ENCODE results near the gene PAPPA2.
A peak's percentile ranks its signal among the peaks of the same experiment; 100 is the strongest.
"Not testable (repeated sequence)": the region's sequence is repeated elsewhere in the genome, so short reads cannot be mapped to it uniquely, and the experiment has no call there.

Gene PAPPA2

GRCh38 chr1:176604461-176604860 lies 141.5 kb downstream of the PAPPA2 start:
- no peak for DNase-seq (ENCODE audit: low spot score)

DNA sequence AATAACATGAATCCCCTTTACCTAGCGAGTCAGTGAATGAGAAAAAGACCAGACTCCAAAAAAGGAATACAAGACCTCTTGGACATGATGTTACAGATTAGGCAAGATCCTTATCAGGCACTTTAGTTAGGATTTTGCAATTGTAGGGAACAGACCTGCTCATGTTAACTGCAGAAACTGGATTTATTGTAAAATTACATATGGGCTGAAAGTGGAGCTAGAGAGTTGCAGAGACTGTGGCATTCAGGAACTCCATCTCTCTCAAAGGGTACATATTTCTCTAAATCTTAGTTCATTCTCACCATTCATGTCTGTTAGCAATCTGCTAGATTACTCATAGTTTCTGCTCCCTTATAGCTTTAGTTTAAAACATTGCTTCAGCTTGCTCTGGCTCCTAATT lies 142.2 kb downstream of the PAPPA2 start:
- DNase-seq (ENCODE audit: low spot score), result no peak

- no peak for DNase-seq (ENCODE audit: low spot score)
Observed at GRCh38 chr1:176609556-176610408, 146.8 kb downstream of the PAPPA2 start.

DNA sequence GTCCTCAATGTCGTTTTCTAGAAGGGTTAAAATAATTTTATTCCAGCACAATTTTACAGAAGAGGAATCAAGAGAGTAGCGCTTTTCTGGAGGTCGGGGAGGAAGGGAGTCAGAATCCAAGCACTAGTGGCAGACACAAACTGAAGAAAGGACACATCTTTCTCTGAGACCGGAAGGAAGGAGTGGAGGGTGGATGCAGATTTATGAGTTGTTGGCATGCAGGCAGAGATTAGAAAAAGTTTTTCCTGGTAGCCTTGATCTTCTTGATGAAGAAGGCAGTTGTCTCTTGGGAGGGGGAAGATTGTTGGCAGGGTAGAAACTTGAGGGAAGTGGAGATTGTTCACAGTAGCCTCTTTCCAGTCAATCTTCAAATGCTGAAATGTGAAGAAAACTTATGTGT lies 149.8 kb downstream of the PAPPA2 start:
- DNase-seq (ENCODE audit: low spot score), result no peak

DNA sequence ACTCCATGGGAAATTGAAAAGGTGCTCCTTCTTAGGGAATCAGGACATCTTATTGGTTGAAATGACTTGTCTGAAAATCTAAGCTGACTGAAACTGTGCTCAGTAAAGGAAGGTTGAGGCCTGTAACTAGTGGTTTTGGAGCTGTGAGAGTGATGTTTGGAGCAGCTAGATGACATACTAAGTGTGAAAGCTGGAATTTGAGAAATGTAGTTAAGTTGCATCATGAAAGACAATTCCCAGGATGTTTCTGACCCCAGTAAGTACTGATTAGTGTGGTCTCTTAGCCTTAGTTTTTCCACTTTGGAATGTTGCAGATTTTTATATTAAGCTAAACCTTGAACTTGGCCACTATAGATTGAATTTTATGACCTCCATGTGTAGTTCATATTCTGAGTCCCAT lies 154.9 kb downstream of the PAPPA2 start:
- peak; percentile 32 for DNase-seq (ENCODE audit: low spot score)

DNA sequence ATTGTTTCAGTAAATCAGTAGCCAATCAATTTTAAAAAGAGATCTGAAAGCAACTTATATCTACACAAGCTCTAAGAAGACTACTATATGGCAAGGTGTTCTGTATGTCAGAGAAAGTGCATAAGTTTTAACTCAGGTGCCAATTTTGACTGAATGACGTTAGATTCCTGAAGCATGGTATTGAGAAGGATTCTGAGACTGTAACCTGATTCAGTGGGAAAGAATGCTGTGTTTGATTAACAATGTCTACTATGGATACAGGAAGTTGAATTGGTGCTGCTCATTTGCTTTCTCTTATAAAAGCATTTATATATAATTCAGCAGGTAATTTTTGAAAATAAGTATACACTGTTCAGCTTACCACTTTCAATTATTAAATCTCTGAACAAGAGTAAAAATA lies 156.3 kb downstream of the PAPPA2 start:
- no peak for DNase-seq (ENCODE audit: low spot score)

DNA sequence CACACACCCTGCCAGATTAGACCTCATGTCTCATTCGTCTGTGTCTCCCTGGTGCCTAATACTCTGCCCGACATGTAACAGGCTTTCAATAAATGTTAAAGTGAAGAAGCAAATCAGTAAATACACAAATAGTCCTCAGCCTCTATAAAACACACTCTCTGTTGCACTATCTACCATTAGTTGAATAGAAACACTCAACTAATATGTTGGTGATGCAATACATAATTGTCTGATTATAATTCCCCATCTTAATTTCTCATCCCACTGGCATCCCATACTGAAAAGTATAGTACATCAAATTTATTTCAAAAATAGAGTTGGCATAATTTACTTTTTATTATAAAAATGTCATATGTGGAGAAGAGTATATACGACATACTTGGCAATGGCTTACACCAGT lies 162.4 kb downstream of the PAPPA2 start:
- DNase-seq (ENCODE audit: low spot score), result no peak

- DNase-seq (ENCODE audit: low spot score), result no peak
Observed at GRCh38 chr1:176626572-176627061, 163.6 kb downstream of the PAPPA2 start.

DNA sequence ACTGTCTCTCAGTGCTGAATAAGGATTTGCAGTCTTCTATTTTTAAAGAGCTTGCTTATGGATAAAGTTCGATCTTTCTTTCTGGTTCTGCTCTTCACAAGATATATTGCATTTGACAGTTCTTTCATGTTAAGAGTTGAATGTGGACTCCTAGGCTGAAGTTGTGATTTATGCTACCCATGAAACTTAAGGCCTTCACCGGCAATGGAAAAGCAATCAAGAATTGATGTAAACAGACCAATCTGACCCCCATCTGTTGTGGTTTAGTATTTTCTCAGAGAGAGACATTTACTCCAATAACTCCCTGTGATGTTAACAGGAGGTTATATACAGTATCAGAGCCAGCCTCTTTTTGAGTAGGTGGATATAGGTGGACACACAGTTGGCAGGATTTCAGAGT lies 165.8 kb downstream of the PAPPA2 start:
- DNase-seq (ENCODE audit: low spot score), result no peak

GRCh38 chr1:176634733-176635132 lies 171.8 kb downstream of the PAPPA2 start:
- DNase-seq (ENCODE audit: low spot score), result not testable (repeated sequence)

- no peak for DNase-seq (ENCODE audit: low spot score)
Observed at GRCh38 chr1:176638713-176639526, 175.9 kb downstream of the PAPPA2 start.

- DNase-seq (ENCODE audit: low spot score), result peak; percentile 52
Observed at GRCh38 chr1:176643536-176643935, 180.6 kb downstream of the PAPPA2 start.

- DNase-seq (ENCODE audit: low spot score), result no peak
Observed at GRCh38 chr1:176648556-176648955, 185.6 kb downstream of the PAPPA2 start.

DNA sequence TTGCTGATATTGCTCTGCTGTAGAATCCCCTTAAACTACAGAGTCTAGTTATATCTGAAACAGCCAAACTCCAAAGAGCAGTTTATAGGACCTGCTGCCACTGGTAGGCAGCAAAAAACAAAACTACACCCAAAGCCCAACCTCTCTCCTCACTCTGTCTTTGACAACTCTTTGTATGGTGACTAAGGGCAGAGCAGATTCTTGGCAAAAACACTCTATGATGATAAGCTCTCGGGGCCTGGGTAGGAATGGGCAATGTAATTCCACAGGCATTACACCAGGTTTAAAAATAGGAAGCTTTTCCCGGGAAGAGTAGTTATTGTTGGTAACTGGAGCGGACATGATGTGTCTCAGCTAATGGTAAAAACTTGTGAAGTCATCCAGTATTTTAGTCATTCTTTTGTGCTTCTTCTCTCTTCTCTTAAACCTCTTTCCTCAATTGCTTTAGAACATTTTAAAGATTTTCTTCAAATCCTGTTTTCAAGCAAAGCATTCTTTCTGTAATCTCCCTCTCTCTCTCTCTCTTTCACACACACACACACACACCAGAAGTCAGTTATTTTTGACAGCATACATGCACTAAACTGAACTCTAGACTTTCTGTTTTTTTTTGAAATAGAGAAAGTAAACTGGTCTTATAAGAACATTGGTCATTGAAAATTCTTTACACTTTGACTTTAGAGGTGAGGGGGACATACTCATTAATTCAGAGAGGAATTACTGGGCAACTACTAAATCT lies 193.5 kb downstream of the PAPPA2 start:
- DNase-seq (ENCODE audit: low spot score), result peak; percentile 85

- DNase-seq (ENCODE audit: low spot score), result no peak
Observed at GRCh38 chr1:176669782-176670181, 206.8 kb downstream of the PAPPA2 start.

- no peak for DNase-seq (ENCODE audit: low spot score)
Observed at GRCh38 chr1:176670853-176671252, 207.9 kb downstream of the PAPPA2 start.

- no peak for DNase-seq (ENCODE audit: low spot score)
Observed at GRCh38 chr1:176682830-176683535, 220.0 kb downstream of the PAPPA2 start.

DNA sequence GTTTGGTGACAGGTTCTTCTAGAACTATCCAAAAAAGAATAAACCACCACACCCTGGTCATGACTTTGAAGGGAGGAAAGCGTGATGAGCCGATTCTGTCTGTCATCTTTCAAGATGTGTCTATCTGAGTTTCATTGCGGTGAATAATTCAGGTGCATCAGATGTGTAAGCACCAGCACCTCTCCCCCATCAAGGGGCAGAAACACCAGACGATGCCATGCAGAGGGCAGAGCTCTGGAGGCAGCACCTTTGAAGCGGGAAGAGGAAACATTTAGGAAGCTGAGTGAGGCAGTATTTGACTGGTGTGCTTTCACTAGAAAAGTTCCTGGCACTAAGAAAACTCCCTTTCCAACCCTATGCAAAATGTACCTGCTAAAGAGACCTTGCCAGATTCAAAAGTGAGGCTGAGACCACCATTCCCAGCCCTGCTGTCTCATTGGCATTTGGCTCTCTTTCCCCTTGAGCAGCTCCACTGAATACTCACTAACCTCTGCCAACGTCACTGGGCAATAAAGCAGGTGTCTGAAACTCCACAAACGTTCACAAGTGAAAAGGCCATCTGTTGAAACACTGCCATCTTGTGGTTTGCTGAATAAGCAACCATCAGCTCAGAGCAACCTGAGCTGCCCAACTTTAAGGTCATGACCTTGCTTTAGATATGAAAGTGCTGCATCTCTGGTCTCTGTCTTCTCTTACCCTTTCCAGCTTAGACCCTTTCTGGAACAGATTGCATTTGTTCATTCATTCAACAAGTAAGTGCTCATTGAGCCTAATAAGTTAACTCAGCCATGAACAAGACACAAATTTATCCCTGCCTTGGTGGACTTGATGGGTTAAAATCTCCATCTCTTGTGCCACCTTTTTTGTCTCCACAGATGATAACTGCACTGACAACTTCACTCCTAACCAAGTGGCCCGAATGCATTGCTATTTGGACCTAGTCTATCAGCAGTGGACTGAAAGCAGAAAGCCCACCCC lies 228.6 kb downstream of the PAPPA2 start:
- DNase-seq (ENCODE audit: low spot score), result peak; percentile 69

DNA sequence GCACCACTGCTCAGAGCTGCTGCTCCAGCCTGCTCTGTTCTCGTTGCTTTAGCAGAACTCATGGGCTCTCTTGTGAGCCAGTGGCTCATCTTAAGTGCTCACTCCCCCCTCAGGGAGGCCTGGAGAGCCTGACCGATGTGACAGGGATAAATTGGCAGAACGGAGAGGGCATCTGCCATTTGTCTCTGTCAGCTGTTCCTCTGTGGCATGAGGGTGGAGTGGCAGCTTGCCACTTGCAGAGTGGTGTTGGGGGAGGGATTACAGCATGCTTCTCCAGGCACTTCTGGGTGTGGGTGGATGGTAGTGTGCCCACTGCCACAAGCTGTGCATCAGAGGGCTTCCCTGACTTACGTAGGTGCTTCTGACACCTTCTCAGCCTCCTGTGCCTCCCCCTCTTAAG lies 229.5 kb downstream of the PAPPA2 start:
- no peak for DNase-seq (ENCODE audit: low spot score)

GRCh38 chr1:176692988-176693696 lies 230.2 kb downstream of the PAPPA2 start:
- no peak for DNase-seq (ENCODE audit: low spot score)
